Measurements from ENCODE around the gene FAM186B.

GRCh38 chr12:49554266-49554665, 51.2 kb downstream of the FAM186B start:
- no peak for TF ChIP-seq HMGXB4 (CRISPR knock-in tag; IDR thresholded peaks at IDR 0.05; ENCODE audit: borderline replicate concordance)
- no peak for TF ChIP-seq RAD21 (conservative IDR thresholded peaks at IDR 0.05 in 1 of 2, IDR thresholded peaks at IDR 0.05 in 1 of 2)
- TF ChIP-seq CTCF (IDR thresholded peaks at IDR 0.05), result no peak
- no peak for TF ChIP-seq E2F6 (IDR thresholded peaks at IDR 0.05; ENCODE audit: borderline replicate concordance, low read depth)
- no peak for TF ChIP-seq PHF8 (IDR thresholded peaks at IDR 0.05; ENCODE audit: borderline replicate concordance, low read depth)
- TF ChIP-seq HDAC2 (IDR thresholded peaks at IDR 0.05), result no peak
- TF ChIP-seq POLR2A (IDR thresholded peaks at IDR 0.05; ENCODE audit: low read length), result no peak
- TF ChIP-seq NR3C1 (IDR thresholded peaks at IDR 0.05), result no peak
- no peak for TF ChIP-seq CHD2 (IDR thresholded peaks at IDR 0.05; ENCODE audit: low read length, partially characterized antibody)

All from A549 (cell line).